ENCODE results near the gene SALL3.
"Not testable (repeated sequence)": the region's sequence is repeated elsewhere in the genome, so short reads cannot be mapped to it uniquely, and the experiment has no call there.

SALL3 gene

DNA sequence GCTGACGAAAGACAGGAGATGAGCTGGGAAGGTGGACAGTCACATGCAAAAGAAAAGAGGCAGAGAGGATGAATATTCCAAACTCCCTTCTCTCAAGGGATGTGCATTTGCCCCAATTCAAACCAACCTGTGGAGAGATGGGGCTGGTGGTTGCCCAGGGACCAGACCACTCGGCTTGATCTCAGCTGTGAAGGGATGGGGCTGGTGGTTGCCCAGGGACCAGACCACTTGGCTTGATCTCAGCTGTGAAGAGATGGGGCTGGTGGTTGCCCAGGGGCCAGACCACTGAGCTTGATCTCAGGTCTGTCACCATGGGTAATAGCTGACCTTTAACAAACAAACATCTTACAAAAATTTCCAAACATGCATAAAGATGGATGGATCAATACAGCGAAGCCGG, 42.5 kb upstream of the SALL3 start:
- TF ChIP-seq, protein P1, sequence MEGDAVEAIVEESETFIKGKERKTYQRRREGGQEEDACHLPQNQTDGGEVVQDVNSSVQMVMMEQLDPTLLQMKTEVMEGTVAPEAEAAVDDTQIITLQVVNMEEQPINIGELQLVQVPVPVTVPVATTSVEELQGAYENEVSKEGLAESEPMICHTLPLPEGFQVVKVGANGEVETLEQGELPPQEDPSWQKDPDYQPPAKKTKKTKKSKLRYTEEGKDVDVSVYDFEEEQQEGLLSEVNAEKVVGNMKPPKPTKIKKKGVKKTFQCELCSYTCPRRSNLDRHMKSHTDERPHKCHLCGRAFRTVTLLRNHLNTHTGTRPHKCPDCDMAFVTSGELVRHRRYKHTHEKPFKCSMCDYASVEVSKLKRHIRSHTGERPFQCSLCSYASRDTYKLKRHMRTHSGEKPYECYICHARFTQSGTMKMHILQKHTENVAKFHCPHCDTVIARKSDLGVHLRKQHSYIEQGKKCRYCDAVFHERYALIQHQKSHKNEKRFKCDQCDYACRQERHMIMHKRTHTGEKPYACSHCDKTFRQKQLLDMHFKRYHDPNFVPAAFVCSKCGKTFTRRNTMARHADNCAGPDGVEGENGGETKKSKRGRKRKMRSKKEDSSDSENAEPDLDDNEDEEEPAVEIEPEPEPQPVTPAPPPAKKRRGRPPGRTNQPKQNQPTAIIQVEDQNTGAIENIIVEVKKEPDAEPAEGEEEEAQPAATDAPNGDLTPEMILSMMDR (IDR thresholded peaks at IDR 0.05; ENCODE audit: control insufficient read depth, extremely low read depth, insufficient read depth): no peak
- H3K4me3 ChIP-seq (ENCODE audit: low read depth, low read length): no peak overlapping the region
- no peak for DNase-seq (ENCODE audit: low read depth)

DNA sequence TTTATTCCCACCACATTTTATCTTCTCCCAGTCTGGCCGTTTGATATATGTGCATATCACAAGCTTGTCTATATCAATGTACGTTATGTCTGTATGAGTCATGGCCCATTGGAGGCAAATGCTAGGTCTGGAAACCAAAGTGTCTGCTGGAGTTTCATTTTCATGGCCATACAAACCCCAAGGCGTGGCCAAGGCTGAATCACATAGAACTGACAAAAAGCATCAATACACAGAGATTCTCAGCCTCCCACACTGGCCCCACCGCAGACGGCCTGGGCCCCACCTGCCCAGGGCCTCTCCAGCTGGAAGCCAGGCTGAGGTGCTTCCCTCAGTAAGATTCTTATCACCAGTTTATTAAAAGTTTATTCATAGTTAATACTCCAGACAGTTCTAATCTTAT, 40.5 kb upstream of the SALL3 start:
- no peak overlapping the region for H3K4me3 ChIP-seq (ENCODE audit: low read depth, low read length)
- no peak for DNase-seq (ENCODE audit: low read depth)
- TF ChIP-seq, protein P1 (IDR thresholded peaks at IDR 0.05; ENCODE audit: control insufficient read depth, extremely low read depth, insufficient read depth): no peak

DNA sequence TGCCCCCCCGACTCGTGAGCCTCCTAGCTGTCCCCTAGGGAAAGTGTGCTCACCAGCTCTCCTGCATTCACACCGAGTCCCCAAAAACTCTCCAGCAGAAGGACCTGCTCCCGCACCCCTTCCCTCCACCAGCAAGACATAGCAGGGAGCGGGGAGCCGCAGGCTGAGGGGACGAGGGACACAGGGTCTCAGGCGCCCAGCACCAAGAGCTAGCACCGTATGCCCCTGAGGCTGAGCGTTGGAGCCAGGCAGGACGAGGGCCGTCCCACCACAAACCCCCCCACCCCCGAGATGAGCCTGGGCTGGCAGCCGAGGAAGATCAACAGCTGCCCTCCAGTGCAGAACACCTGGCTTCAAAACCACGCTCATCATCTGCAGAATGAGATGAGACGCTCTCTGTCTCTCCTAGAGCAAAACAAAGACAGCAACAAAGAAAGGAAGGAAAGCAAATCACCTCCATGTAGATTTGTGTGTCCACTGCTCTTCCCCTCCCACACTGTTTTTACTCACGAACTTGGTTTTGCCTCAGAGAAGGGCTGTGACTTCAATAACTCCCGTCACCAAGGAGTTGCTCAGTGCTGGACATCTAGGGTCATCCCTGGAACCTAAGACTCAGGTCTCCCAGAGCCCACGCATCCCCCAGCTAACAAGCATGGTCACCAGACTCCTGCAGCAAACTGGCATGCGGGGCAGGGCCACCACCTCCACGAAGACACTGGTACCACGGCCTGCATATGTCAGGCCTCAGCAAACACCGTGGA, 39.7 kb upstream of the SALL3 start:
- no peak for DNase-seq (ENCODE audit: low read depth)
- TF ChIP-seq, protein P1 (IDR thresholded peaks at IDR 0.05; ENCODE audit: control insufficient read depth, extremely low read depth, insufficient read depth): no peak
- no peak overlapping the region for H3K4me3 ChIP-seq (ENCODE audit: low read depth, low read length)

DNA sequence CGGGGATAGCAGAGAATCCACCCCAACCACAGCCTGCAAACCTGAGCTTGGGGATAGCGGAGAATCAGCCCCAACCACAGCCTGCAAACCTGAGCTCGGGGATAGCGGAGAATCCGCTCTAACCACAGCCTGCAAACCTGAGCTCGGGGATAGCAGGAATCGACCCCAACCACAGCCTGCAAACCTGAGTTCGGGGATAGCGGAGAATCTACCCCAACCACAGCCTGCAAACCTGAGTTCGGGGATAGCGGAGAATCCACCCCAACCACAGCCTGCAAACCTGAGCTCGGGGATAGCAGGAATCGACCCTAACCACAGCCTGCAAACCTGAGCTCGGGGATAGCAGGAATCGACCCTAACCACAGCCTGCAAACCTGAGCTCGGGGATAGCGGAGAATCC, 37.4 kb upstream of the SALL3 start:
- DNase-seq (ENCODE audit: low read depth); H3K4me3 ChIP-seq (ENCODE audit: low read depth, low read length): not testable (repeated sequence)

DNA sequence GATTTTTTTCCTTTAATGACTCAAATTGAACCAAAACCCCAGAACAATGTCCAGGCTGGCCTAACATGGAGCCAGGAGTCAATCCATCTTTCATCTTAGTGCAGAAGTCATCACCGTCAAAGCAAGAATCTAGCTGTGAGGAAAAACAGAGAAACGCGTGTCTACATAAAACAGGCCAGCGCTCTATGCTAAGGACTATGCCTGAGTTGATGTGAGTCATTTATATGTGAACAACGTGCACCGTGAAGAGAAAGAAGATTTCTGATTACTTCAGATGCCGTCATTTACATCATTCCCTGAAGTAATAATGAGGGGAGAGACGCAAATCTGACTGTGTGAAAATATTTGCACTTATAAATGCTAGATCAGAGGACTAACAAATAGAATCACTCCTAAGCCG, 34.0 kb upstream of the SALL3 start:
- no peak for DNase-seq (ENCODE audit: low read depth)
- TF ChIP-seq, protein P1 (IDR thresholded peaks at IDR 0.05; ENCODE audit: control insufficient read depth, extremely low read depth, insufficient read depth): no peak
- no peak overlapping the region for H3K4me3 ChIP-seq (ENCODE audit: low read depth, low read length)

DNA sequence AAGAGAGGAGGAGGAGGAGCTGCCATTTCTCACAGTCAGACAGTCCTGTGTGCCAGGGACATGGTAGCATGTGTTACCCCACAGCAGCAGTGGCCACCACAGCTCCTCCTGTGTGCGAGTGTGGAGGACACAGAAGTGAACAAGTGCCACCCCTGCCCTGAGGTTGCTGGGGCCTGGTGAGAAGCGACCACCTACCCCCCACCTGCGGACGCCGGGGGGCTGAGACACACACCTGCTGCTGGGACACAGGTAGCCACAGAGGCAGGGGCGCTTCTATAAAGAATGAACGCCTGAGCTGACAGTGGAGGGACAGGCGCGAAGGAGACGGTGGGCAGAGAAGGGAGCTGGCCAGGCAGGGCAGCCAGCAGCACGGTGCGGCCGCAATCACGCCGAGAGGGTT, 32.3 kb upstream of the SALL3 start:
- TF ChIP-seq, protein P1 (IDR thresholded peaks at IDR 0.05; ENCODE audit: control insufficient read depth, extremely low read depth, insufficient read depth): no peak
- no peak overlapping the region for H3K4me3 ChIP-seq (ENCODE audit: low read depth, low read length)
- no peak for DNase-seq (ENCODE audit: low read depth)

DNA sequence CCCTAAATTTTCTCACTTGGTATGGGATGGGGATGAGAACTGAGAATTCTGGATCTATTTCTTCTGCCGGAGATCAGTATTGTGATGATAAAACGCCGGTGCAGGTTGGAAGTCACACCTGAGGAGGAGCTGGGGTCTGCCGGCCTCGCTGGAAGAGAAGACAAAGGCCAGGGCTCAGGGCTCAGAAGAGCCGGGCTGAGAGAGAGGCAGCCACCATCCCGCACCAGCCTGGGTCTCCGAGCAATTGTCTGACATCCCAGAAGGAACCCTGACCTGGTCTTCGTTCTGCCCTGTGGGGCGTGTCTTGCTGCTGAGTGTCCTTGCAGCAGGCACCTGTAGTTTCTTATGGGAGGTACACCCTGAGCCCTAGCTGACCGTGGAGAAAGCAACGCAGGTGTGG, 31.4 kb upstream of the SALL3 start:
- DNase-seq (ENCODE audit: low read depth): no peak
- TF ChIP-seq, protein P1 (IDR thresholded peaks at IDR 0.05; ENCODE audit: control insufficient read depth, extremely low read depth, insufficient read depth): no peak
- H3K4me3 ChIP-seq (ENCODE audit: low read depth, low read length): no peak overlapping the region

Data from LNCaP clone FGC (cell line).